Trophoblast cell (in vitro differentiated cells and primary cell): ENCODE data around the gene PPM1F.

Source experiments
- DNase-seq, 2 donors: peaks; one replicate each; pipeline ENCODE4 v3.0.0-alpha.2; 2016
- H2AFZ ChIP-seq: 2 replicates; pipeline ENCODE4 v1.6.1; 2013; ENCODE audit warnings: low read length, moderate library complexity, mild to moderate bottlenecking; ENCODE audit not compliant: insufficient read depth, poor library complexity
- H2AK5ac ChIP-seq: 2 replicates; pipeline ENCODE4 v1.6.1; 2013; ENCODE audit warnings: mild to moderate bottlenecking, low read length
- H2BK120ac ChIP-seq: 2 replicates; pipeline ENCODE4 v1.6.1; 2013; ENCODE audit warnings: low read length, mild to moderate bottlenecking, moderate library complexity; ENCODE audit not compliant: insufficient read depth, poor library complexity
- H2BK12ac ChIP-seq: 2 replicates; pipeline ENCODE4 v1.6.1; 2013; ENCODE audit warnings: mild to moderate bottlenecking, low read length, moderate library complexity
- H2BK5ac ChIP-seq: 2 replicates; pipeline ENCODE4 v1.6.1; 2013; ENCODE audit warnings: low read length, low read depth, moderate library complexity, mild to moderate bottlenecking; ENCODE audit not compliant: poor library complexity
- H3K14ac ChIP-seq: 2 replicates; pipeline ENCODE4 v1.6.1; 2013; ENCODE audit warnings: mild to moderate bottlenecking, low read length
- H3K18ac ChIP-seq: 2 replicates; pipeline ENCODE4 v1.6.1; 2013; ENCODE audit warnings: mild to moderate bottlenecking, low read length
- H3K23ac ChIP-seq: 2 replicates; pipeline ENCODE4 v1.6.1; 2013; ENCODE audit warnings: low read length
- H3K27ac ChIP-seq: 2 replicates; pipeline ENCODE4 v1.5.1; 2013; ENCODE audit warnings: low read depth, mild to moderate bottlenecking, inconsistent platforms, low read length, moderate library complexity
- H3K27me3 ChIP-seq: 2 replicates; pipeline ENCODE4 v1.6.1; 2013; ENCODE audit warnings: inconsistent platforms, mild to moderate bottlenecking, low read length, moderate library complexity; ENCODE audit not compliant: insufficient read depth
- H3K36me3 ChIP-seq, 2 experiments: 1 replicate in 1 of 2; 2 replicates in 1 of 2; pipeline ENCODE4 v1.6.1; 2013; ENCODE audit warnings: low read length in 2 of 2, mild to moderate bottlenecking in 2 of 2, moderate library complexity in 1 of 2; ENCODE audit not compliant: insufficient read depth in 2 of 2, control insufficient read depth in 1 of 2
- H3K4ac ChIP-seq: 2 replicates; pipeline ENCODE4 v1.6.1; 2013; ENCODE audit warnings: low read depth, mild to moderate bottlenecking, low read length, moderate library complexity
- H3K4me1 ChIP-seq, 2 experiments: 1 replicate in 1 of 2; 2 replicates in 1 of 2; pipeline ENCODE4 v1.6.1; 2013; ENCODE audit warnings: low read length in 2 of 2, mild to moderate bottlenecking in 2 of 2, moderate library complexity in 1 of 2; ENCODE audit not compliant: insufficient read depth in 2 of 2, control insufficient read depth in 1 of 2
- H3K4me2 ChIP-seq: 2 replicates; pipeline ENCODE4 v1.6.1; 2013; ENCODE audit warnings: inconsistent platforms, mild to moderate bottlenecking, low read length, moderate library complexity
- H3K4me3 ChIP-seq: 2 replicates; pipeline ENCODE4 v1.5.1; 2013; ENCODE audit warnings: mild to moderate bottlenecking, low read depth, low read length, inconsistent platforms
- H3K79me1 ChIP-seq: one replicate; pipeline ENCODE4 v1.6.1; 2013; ENCODE audit warnings: low read length
- H3K79me2 ChIP-seq: 2 replicates; pipeline ENCODE4 v1.6.1; 2013; ENCODE audit warnings: low read length, mild to moderate bottlenecking; ENCODE audit not compliant: control insufficient read depth, insufficient read depth, poor library complexity
- H3K9ac ChIP-seq: 2 replicates; pipeline ENCODE4 v1.6.1; 2013; ENCODE audit warnings: mild to moderate bottlenecking, low read length
- H3K9me3 ChIP-seq: 2 replicates; pipeline ENCODE4 v1.6.1; 2013; ENCODE audit warnings: low read depth, mild to moderate bottlenecking, control low read depth, inconsistent platforms, low read length; ENCODE audit not compliant: insufficient read depth
- H4K12ac ChIP-seq: 2 replicates; pipeline ENCODE4 v1.6.1; 2013; ENCODE audit warnings: low read depth, mild to moderate bottlenecking, low read length, moderate library complexity
- H4K8ac ChIP-seq: 2 replicates; pipeline ENCODE4 v1.6.1; 2013; ENCODE audit warnings: low read depth, mild to moderate bottlenecking, low read length, moderate library complexity
- H4K91ac ChIP-seq: one replicate; pipeline ENCODE4 v1.6.1; 2013; ENCODE audit warnings: low read depth, mild to moderate bottlenecking, low read length, moderate library complexity
- WGBS: extraction: QIAGEN DNeasy Blood & Tissue Kit; methylation state at CpG from one replicate; pipeline ENCODE4 v1.1.7; 2013; ENCODE audit warnings: missing lambda C conversion rate; ENCODE audit not compliant: insufficient read length, insufficient coverage; ENCODE audit errors: extremely low coverage; 5-methylcytosine and 5-hydroxymethylcytosine counted together

The PPM1F gene

GRCh38 chr22:21995660-21996059 is 43.0 kb upstream of the PPM1F start:
- no peak overlapping the region for H4K91ac ChIP-seq
- H3K4ac ChIP-seq, result no peak overlapping the region
- no peaks in the 10 kb centered on the region for H3K79me1 ChIP-seq
- H3K79me2 ChIP-seq, result no peaks in the 10 kb centered on the region
- no peak overlapping the region for H3K14ac ChIP-seq
- no peak overlapping the region for H3K27ac ChIP-seq
- H3K18ac ChIP-seq, result no peak overlapping the region
- no peak overlapping the region for H2BK12ac ChIP-seq
- H2BK5ac ChIP-seq, result no peak overlapping the region
- H2AFZ ChIP-seq, result no peak overlapping the region
- no peak overlapping the region for H2BK120ac ChIP-seq
- H3K4me1 ChIP-seq, result no peaks in the 10 kb centered on the region
- no peak overlapping the region for H2AK5ac ChIP-seq
- peaks cover 2% of the 10 kb centered on the region for H3K27me3 ChIP-seq
- H3K4me3 ChIP-seq, result no peak overlapping the region
- no peak overlapping the region for H3K4me2 ChIP-seq
- no peak for DNase-seq
- H4K12ac ChIP-seq, result no peak overlapping the region
- no peaks in the 10 kb centered on the region for H3K36me3 ChIP-seq
- no peak overlapping the region for H4K8ac ChIP-seq
- WGBS, result no CpG with 5 or more reads among the region's 3 CpGs
- peaks cover 1% of the 10 kb centered on the region for H3K9me3 ChIP-seq
- H3K23ac ChIP-seq, result no peak overlapping the region
- no peak overlapping the region for H3K9ac ChIP-seq

DNA sequence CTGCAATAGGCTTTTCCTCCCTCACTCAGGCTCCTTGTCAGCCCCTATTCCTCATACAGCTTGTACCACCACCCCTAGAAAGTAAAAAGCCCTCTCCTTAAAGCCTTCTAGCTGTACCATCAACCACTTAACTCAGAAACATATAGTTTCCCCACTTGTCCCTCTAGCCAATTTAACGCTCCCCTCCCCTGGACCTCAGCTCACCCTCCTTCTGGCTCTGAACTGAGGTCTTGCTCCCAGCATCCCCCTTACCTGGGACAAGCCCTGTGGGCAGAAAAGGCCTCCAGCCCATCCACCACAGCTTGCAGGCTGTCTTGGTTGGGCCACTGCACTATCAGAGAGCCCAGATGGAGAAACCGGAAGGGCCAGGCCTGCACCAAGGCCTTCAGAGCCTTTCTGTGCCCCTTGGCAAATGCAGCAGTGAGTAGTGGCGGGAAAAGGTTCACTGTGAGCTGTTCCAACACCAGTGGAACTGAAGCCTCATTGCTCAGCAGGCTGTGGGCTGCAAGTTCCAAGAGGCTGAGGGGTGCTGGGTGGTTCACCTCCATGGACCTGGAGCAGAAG is 42.3 kb upstream of the PPM1F start:
- Histone ChIP-seq H2BK5ac (no peak overlapping the region), H3K14ac (no peak overlapping the region), H4K8ac (no peak overlapping the region), H2BK120ac (no peak overlapping the region), H3K27ac (no peak overlapping the region), H2AFZ (no peak overlapping the region), H3K27me3 (peaks cover 2% of the 10 kb centered on the region), H2BK12ac (no peak overlapping the region), H3K79me2 (no peaks in the 10 kb centered on the region), H3K4me1 (no peaks in the 10 kb centered on the region), H3K9ac (peak overlapping the region; percentile 1), H3K4me3 (no peak overlapping the region), H3K9me3 (peaks cover 1% of the 10 kb centered on the region), H3K18ac (no peak overlapping the region), H4K91ac (no peak overlapping the region), H3K79me1 (no peaks in the 10 kb centered on the region), H3K36me3 (no peaks in the 10 kb centered on the region), H4K12ac (no peak overlapping the region), H3K4ac (no peak overlapping the region), H2AK5ac (no peak overlapping the region), H3K4me2 (no peak overlapping the region), H3K23ac (no peak overlapping the region)
- no peak for DNase-seq
- WGBS, result no CpG with 5 or more reads among the region's 3 CpGs

DNA sequence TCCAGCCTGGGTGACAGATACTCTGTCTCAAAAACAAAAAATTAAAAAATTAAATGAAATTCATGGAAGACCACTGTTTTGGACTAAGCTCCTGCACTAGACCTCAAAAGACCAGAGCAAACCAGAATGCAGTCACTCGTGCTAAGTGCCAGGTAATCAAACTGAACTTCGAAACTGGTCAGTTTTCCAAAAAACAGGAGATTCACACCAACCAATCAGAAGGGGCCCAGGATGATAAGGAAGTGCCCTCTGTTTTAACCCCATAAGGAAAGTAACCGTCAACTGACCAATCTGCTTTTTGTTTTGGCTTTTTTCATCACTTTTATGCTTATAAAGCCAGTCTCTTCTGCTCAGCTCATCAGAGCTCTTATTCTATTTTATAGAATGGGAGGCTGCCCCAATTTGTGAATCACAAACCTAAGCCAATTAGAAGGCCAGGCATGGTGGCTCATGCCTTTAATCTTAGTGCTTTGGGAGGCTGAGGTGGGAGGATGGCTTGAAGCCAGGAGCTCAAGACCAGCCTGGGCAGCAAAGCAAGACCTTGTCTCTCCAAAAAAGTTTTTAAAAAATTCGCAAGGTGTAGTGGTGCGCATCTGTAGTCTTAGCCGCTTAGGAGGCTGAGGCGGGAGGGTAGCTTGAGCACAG is 40.1 kb upstream of the PPM1F start:
- DNase-seq, result no peak
- no peak overlapping the region for H2AFZ ChIP-seq
- no peak overlapping the region for H2BK120ac ChIP-seq
- no peak overlapping the region for H3K4me2 ChIP-seq
- H3K4ac ChIP-seq, result no peak overlapping the region
- no peak overlapping the region for H2BK12ac ChIP-seq
- no peak overlapping the region for H3K23ac ChIP-seq
- no peaks in the 10 kb centered on the region for H3K36me3 ChIP-seq
- H4K12ac ChIP-seq, result no peak overlapping the region
- no peak overlapping the region for H3K18ac ChIP-seq
- no peak overlapping the region for H3K27ac ChIP-seq
- no peak overlapping the region for H4K8ac ChIP-seq
- H3K79me1 ChIP-seq, result no peaks in the 10 kb centered on the region
- H4K91ac ChIP-seq, result no peak overlapping the region
- H3K4me3 ChIP-seq, result no peak overlapping the region
- no peak overlapping the region for H2BK5ac ChIP-seq
- H3K79me2 ChIP-seq, result no peaks in the 10 kb centered on the region
- H3K4me1 ChIP-seq, result no peaks in the 10 kb centered on the region
- peaks cover 2% of the 10 kb centered on the region for H3K27me3 ChIP-seq
- no CpG with 5 or more reads among the region's 7 CpGs for WGBS
- H3K9ac ChIP-seq, result no peak overlapping the region
- H3K9me3 ChIP-seq, result peaks cover 1% of the 10 kb centered on the region
- no peak overlapping the region for H2AK5ac ChIP-seq
- H3K14ac ChIP-seq, result no peak overlapping the region

- no peaks in the 10 kb centered on the region for H3K79me2 ChIP-seq
- H3K27ac ChIP-seq, result no peak overlapping the region
- no peak overlapping the region for H3K4me2 ChIP-seq
- no peak overlapping the region for H2BK12ac ChIP-seq
- no peak overlapping the region for H4K91ac ChIP-seq
- no peak overlapping the region for H3K18ac ChIP-seq
- H3K27me3 ChIP-seq, result peaks cover 2% of the 10 kb centered on the region
- H3K4me1 ChIP-seq, result no peaks in the 10 kb centered on the region
- no peak overlapping the region for H3K9ac ChIP-seq
- H3K36me3 ChIP-seq, result no peaks in the 10 kb centered on the region
- no peaks in the 10 kb centered on the region for H3K79me1 ChIP-seq
- H2BK5ac ChIP-seq, result no peak overlapping the region
- no peak overlapping the region for H4K8ac ChIP-seq
- H3K4ac ChIP-seq, result no peak overlapping the region
- no CpG with 5 or more reads among the region's 5 CpGs for WGBS
- no peak for DNase-seq
- H2AK5ac ChIP-seq, result no peak overlapping the region
- no peak overlapping the region for H3K4me3 ChIP-seq
- no peak overlapping the region for H2AFZ ChIP-seq
- no peak overlapping the region for H2BK120ac ChIP-seq
- H3K14ac ChIP-seq, result no peak overlapping the region
- H4K12ac ChIP-seq, result no peak overlapping the region
- peaks cover 1% of the 10 kb centered on the region for H3K9me3 ChIP-seq
- H3K23ac ChIP-seq, result no peak overlapping the region
Observed at GRCh38 chr22:21991774-21992173, 39.1 kb upstream of the PPM1F start.
